Endothelial cell of umbilical vein (primary cell): ENCODE measurements around the gene IQGAP2. TPM values are rescaled to one million over a fixed set of nuclear protein-coding genes. Genes with fewer than 3 reads are reported as not detected.

Experiments
- BruUV-seq: library from RNA; stranded (reverse); fragments of 400-500 nt; replicated peaks from 2 replicates; lab custom pipeline; 2021; lab: Mats Ljungman, UMichigan
- CTCF ChIA-PET: fragments of 300-600, 350-600 bp; sonication (Branson Sonifier 250); formaldehyde crosslinking; loops from one replicate; lab custom pipeline; 2021; ENCODE audit warnings: antibody characterized with exemption, inconsistent platforms; lab: Charles Lee
- POLR2A ChIA-PET: fragments of 300-600, 350-600 bp; sonication (Branson Sonifier 250); formaldehyde crosslinking; loops from one replicate; lab custom pipeline; 2021; ENCODE audit warnings: antibody characterized with exemption, inconsistent platforms; lab: Charles Lee
- DNase-seq: peaks from one replicate; pipeline ENCODE4 v3.0.0-alpha.2; 2011; ENCODE audit warnings: low read depth, low spot score
- FAIRE-seq: peaks from 2 replicates; lab custom pipeline; 2011; peaks lifted over from hg19 to GRCh38; lab: Jason Lieb, UNC
- H2AFZ ChIP-seq: 2 replicates; pipeline ENCODE4 v1.6.0; 2012; ENCODE audit warnings: low read depth, low read length, control low read depth, inconsistent platforms
- H3K27ac ChIP-seq: 2 replicates; pipeline ENCODE4 v1.5.1; 2011; ENCODE audit warnings: low read depth, mild to moderate bottlenecking, control low read depth, low read length, moderate library complexity; ENCODE audit not compliant: insufficient read depth
- H3K27me3 ChIP-seq, 2 experiments: 2 replicates each; pipeline versions ENCODE4 v1.6.0 to v1.6.1; 2011; ENCODE audit warnings: low read length in 2 of 2, mixed read lengths in 1 of 2; ENCODE audit not compliant: control insufficient read depth in 2 of 2, insufficient read depth in 2 of 2
- H3K36me3 ChIP-seq, 2 experiments: 2 replicates in 1 of 2; 3 replicates in 1 of 2; pipeline ENCODE4 v1.5.1; 2011; ENCODE audit warnings: low read length in 2 of 2, mild to moderate bottlenecking in 1 of 2, moderate library complexity in 1 of 2; ENCODE audit not compliant: control insufficient read depth in 2 of 2, insufficient read depth in 2 of 2; ENCODE audit errors: extremely low read depth in 1 of 2
- H3K4me1 ChIP-seq: 3 replicates; pipeline ENCODE4 v1.5.1; 2011; ENCODE audit warnings: mild to moderate bottlenecking, low read length; ENCODE audit not compliant: control insufficient read depth, insufficient read depth; ENCODE audit errors: extremely low read depth
- H3K4me2 ChIP-seq: 2 replicates; pipeline ENCODE4 v1.6.1; 2011; ENCODE audit warnings: low read length, control low read depth, mixed read lengths; ENCODE audit not compliant: insufficient read depth
- H3K4me3 ChIP-seq, 3 experiments: fragments of 200-600 bp in 1 of 3; sonication (generic), shearing (Covaris generic) in 1 of 3; replicated peaks in 1 of 3; 2 replicates each; pipeline ENCODE4 v1.5.1; 2011 to 2016; ENCODE audit warnings: control low read depth in 3 of 3, low read length in 3 of 3, mild to moderate bottlenecking in 2 of 3, inconsistent platforms in 1 of 3, low read depth in 1 of 3, moderate library complexity in 1 of 3; ENCODE audit not compliant: insufficient read depth in 1 of 3
- H3K79me2 ChIP-seq: 2 replicates; pipeline ENCODE4 v1.6.0; 2012; ENCODE audit warnings: low read length, inconsistent platforms; ENCODE audit not compliant: control insufficient read depth, insufficient read depth
- H3K9ac ChIP-seq: replicated peaks from 2 replicates; pipeline ENCODE3; 2011; ENCODE audit warnings: low read length, control low read depth; ENCODE audit not compliant: insufficient read depth; ENCODE audit errors: extremely low read depth
- H3K9me1 ChIP-seq: replicated peaks from 3 replicates; pipeline ENCODE4 v1.6.0; 2011; ENCODE audit warnings: mild to moderate bottlenecking, low read length; ENCODE audit not compliant: control insufficient read depth, insufficient read depth; ENCODE audit errors: extremely low read depth
- H3K9me3 ChIP-seq: replicated peaks from 2 replicates; pipeline ENCODE4 v1.5.1; 2012; ENCODE audit warnings: low read length, inconsistent platforms; ENCODE audit not compliant: control insufficient read depth, insufficient read depth
- H4K20me1 ChIP-seq: replicated peaks from 2 replicates; pipeline ENCODE3; 2011; ENCODE audit warnings: mild to moderate bottlenecking, low read length; ENCODE audit not compliant: control insufficient read depth, insufficient read depth; ENCODE audit errors: extremely low read depth
- CTCF ChIP-seq, 2 donors: IDR thresholded peaks; 1 replicate in 1 of 2; 2 replicates in 1 of 2; pipeline ENCODE4 v1.5.1; 2011; ENCODE audit warnings: low read length in 2 of 2, mild to moderate bottlenecking in 2 of 2, moderate library complexity in 2 of 2, control low read depth in 1 of 2, inconsistent platforms in 1 of 2, low read depth in 1 of 2; ENCODE audit not compliant: insufficient read depth in 1 of 2; ENCODE audit errors: extremely low read depth in 1 of 2
- EZH2 ChIP-seq: IDR thresholded peaks from 2 replicates; pipeline ENCODE4 v1.6.1; 2012; ENCODE audit warnings: borderline replicate concordance, low read depth, mild to moderate bottlenecking, moderate library complexity, low read length, inconsistent platforms; ENCODE audit not compliant: severe bottlenecking
- FOS ChIP-seq: IDR thresholded peaks from 2 replicates; pipeline ENCODE4 v1.6.1; 2011; ENCODE audit warnings: mild to moderate bottlenecking, low read length, moderate library complexity, borderline replicate concordance; ENCODE audit not compliant: insufficient read depth
- GATA2 ChIP-seq: IDR thresholded peaks from 2 replicates; pipeline ENCODE4 v1.7.0; 2011; ENCODE audit warnings: low read depth, mild to moderate bottlenecking, moderate library complexity, mixed read lengths, low read length; ENCODE audit not compliant: insufficient read length, insufficient read depth
- JUN ChIP-seq: IDR thresholded peaks from 2 replicates; pipeline ENCODE4 v1.6.1; 2011; ENCODE audit warnings: borderline replicate concordance, low read depth; ENCODE audit not compliant: insufficient read length, insufficient read depth
- MAX ChIP-seq: IDR thresholded peaks from 2 replicates; pipeline ENCODE4 v1.6.1; 2011; ENCODE audit not compliant: insufficient read depth, insufficient read length
- MYC ChIP-seq: IDR thresholded peaks from one replicate; pipeline ENCODE4 v1.6.1; 2011; ENCODE audit warnings: mild to moderate bottlenecking, low read depth, low read length
- POLR2A ChIP-seq: IDR thresholded peaks from 2 replicates; pipeline ENCODE4 v1.6.1; 2012; ENCODE audit warnings: low read depth, mild to moderate bottlenecking, control low read depth, low read length
- POLR2AphosphoS5 ChIP-seq: IDR thresholded peaks from 2 replicates; pipeline ENCODE4 v1.6.1; 2012; ENCODE audit warnings: low read depth, mild to moderate bottlenecking, control low read depth, low read length, moderate library complexity; ENCODE audit not compliant: insufficient read depth
- dilution Hi-C: fragments of 300-500 bp; cut with MboI; formaldehyde crosslinking; loops from one replicate; pipeline ENCODE4 v1.15.0; 2019; ENCODE audit warnings: low sequenced_read_pairs; ENCODE audit not compliant: extremely low pct_ligation_motif_present
- intact Hi-C: fragments of 100-400 bp; cut with micrococcal nuclease; formaldehyde crosslinking; loops from one replicate; pipeline ENCODE4 v1.10.0; 2022
- polyA plus RNA-seq, 4 experiments: library from polyadenylated mRNA; depleted of rRNA in 3 of 4; stranded (reverse) in 3 of 4; unstranded in 1 of 4; fragments of >200 nt; gene quantifications; 2 replicates each; pipeline versions ENCODE4 v1.2.1 to v1.2.3, GENCODE V29; 2011 to 2012; ENCODE audit warnings: missing spikeins in 1 of 4
- total RNA-seq: library from RNA; stranded (reverse); gene quantifications from 2 replicates; pipeline ENCODE4 v1.2.3, GENCODE V29; 2021

The IQGAP2 gene
- total and polyA plus RNA-seq, 2 donors (not counting 3 experiments of a cell fraction or from before 2014, with no cell fraction given) = 4.5 to 4.7 TPM

- DNase-seq (no peak), FAIRE-seq (no peak)
- Histone ChIP-seq H3K36me3 (no peaks in the 10 kb centered on the region), H3K4me3 (no peak overlapping the region), H3K27ac (no peak overlapping the region), H3K79me2 (no peaks in the 10 kb centered on the region), H3K27me3 (no peaks in the 10 kb centered on the region), H2AFZ (no peak overlapping the region), H3K9me3 (no peaks in the 10 kb centered on the region), H3K9me1 (no peaks in the 10 kb centered on the region), H3K9ac (no peak overlapping the region), H3K4me2 (no peak overlapping the region), H3K4me1 (peaks cover 6% of the 10 kb centered on the region), H4K20me1 (no peaks in the 10 kb centered on the region)
- dilution Hi-C loops (no loop called here), intact Hi-C loops (no loop called here)
- no TSS peak for BruUV-seq
- POLR2A ChIA-PET = no interaction called here
- CTCF ChIA-PET = interaction anchor here (1.5 to 7.5 kb wide), 4 partner anchors 10 to 140 kb away, joined by 4 to 44 read pairs (median 6); no protein-coding TSS in a partner anchor
- no peak for TF ChIP-seq POLR2AphosphoS5
- no peak for TF ChIP-seq FOS
- TF ChIP-seq GATA2 = no peak
- no peak for TF ChIP-seq POLR2A
- no peak for TF ChIP-seq MYC
- TF ChIP-seq EZH2 = no peak
- no peak for TF ChIP-seq CTCF (IDR thresholded peaks at IDR 0.05; ENCODE audit: extremely low read depth in 1 of 2, insufficient read depth in 1 of 2, low read depth in 1 of 2, low read length in 2 of 2)
- no peak for TF ChIP-seq JUN
- no peak for TF ChIP-seq MAX
Measured at GRCh38 chr5:76634661-76635060, 231.6 kb downstream of the IQGAP2 start.
